ENCODE data around the gene CHTF8. TPM values are rescaled to one million over a fixed set of nuclear protein-coding genes. Genes with fewer than 3 reads are reported as not detected.
"Not testable (repeated sequence)": the region's sequence is repeated elsewhere in the genome, so short reads cannot be mapped to it uniquely, and the experiment has no call there.

CHTF8 gene
- total RNA-seq, 1 donor from 2014 or later: 86.4 TPM

DNA sequence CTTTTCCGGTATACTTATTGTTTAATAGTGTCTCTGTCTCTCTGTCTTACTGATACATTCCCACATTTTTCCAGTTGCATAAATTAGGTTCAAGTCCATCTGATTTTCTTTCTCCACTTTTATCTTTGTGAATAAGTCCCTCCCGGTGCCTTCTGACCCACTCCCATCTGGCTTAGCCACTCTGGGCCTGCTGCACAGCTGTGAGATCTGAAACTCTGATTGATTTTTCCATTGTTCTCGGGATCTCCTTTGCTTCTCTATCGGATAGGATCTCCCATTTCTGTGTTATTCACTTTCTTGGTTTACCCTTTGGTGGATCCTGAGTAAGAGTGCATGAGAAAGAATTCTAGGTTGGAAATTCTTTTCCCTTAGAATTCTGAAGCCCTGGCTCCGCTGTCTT is 8.6 kb upstream of the CHTF8 start:
- Mint-ChIP-seq H3K27me3 (ENCODE audit: low read depth, unreplicated experiment) (no peaks in the 10 kb centered on the region), H3K4me1 (ENCODE audit: low read depth, unreplicated experiment) (no peaks in the 10 kb centered on the region), H3K36me3 (ENCODE audit: low read depth, unreplicated experiment) (peaks cover 21% of the 10 kb centered on the region), H3K27ac (ENCODE audit: unreplicated experiment) (peak overlapping the region; percentile 23), H3K9me3 (ENCODE audit: unreplicated experiment) (no peaks in the 10 kb centered on the region), H3K4me3 (ENCODE audit: unreplicated experiment) (no peak overlapping the region)
- Histone ChIP-seq H3K27me3 (ENCODE audit: insufficient read depth, low read length) (no peaks in the 10 kb centered on the region), H3K36me3 (ENCODE audit: insufficient read depth, low read length) (peaks cover 58% of the 10 kb centered on the region), H3K27ac (ENCODE audit: low read depth, low read length) (no peak overlapping the region), H3K4me1 (ENCODE audit: insufficient read depth, low read length) (no peaks in the 10 kb centered on the region), H2AFZ (ENCODE audit: low read depth, low read length) (no peak overlapping the region), H3K9ac (ENCODE audit: low read length) (no peak overlapping the region), H3K9me3 (ENCODE audit: insufficient read depth, low read depth, low read length) (no peaks in the 10 kb centered on the region), H3K79me2 (ENCODE audit: insufficient read depth, low read length) (peaks cover 43% of the 10 kb centered on the region), H3K4me3 (ENCODE audit: insufficient read depth, low read depth, low read length) (no peak overlapping the region), H4K20me1 (ENCODE audit: insufficient read depth, low read length) (peaks cover 27% of the 10 kb centered on the region), H3K4me2 (ENCODE audit: low read length) (no peak overlapping the region)
- DNase-seq (ENCODE audit: low read depth) (no peak), FAIRE-seq (no peak)
- TF ChIP-seq EZH2 (IDR thresholded peaks at IDR 0.05; ENCODE audit: insufficient read depth, low read length): no peak
- TF ChIP-seq, protein P1, sequence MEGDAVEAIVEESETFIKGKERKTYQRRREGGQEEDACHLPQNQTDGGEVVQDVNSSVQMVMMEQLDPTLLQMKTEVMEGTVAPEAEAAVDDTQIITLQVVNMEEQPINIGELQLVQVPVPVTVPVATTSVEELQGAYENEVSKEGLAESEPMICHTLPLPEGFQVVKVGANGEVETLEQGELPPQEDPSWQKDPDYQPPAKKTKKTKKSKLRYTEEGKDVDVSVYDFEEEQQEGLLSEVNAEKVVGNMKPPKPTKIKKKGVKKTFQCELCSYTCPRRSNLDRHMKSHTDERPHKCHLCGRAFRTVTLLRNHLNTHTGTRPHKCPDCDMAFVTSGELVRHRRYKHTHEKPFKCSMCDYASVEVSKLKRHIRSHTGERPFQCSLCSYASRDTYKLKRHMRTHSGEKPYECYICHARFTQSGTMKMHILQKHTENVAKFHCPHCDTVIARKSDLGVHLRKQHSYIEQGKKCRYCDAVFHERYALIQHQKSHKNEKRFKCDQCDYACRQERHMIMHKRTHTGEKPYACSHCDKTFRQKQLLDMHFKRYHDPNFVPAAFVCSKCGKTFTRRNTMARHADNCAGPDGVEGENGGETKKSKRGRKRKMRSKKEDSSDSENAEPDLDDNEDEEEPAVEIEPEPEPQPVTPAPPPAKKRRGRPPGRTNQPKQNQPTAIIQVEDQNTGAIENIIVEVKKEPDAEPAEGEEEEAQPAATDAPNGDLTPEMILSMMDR (IDR thresholded peaks at IDR 0.05; ENCODE audit: insufficient read depth, low read depth, low read length): no peak

DNA sequence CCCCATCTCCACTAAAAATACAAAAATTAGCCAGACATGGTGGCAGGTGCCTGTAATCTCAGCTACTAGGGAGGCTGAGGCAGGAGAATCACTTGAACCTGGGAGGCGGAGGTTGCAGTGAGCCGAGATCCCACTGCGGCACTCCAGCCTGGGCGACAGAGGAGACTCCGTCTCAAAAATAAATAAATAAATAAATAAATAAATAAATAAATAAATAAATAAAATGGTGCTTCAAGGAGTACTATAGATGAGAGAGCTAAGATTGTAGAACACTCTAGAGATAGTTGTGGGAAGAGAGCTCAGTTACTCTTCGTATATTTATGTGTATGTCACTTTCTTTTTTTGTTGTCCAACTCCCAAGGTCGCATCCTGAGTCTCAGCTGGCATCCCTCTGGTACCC is 7.1 kb upstream of the CHTF8 start:
- not testable (repeated sequence) for H3K9ac ChIP-seq (ENCODE audit: low read length); DNase-seq (ENCODE audit: low read depth); H3K27me3 Mint-ChIP-seq (ENCODE audit: low read depth, unreplicated experiment); H3K9me3 ChIP-seq (ENCODE audit: insufficient read depth, low read depth, low read length); H2AFZ ChIP-seq (ENCODE audit: low read depth, low read length); H3K27me3 ChIP-seq (ENCODE audit: insufficient read depth, low read length); H3K4me2 ChIP-seq (ENCODE audit: low read length); FAIRE-seq; H3K4me1 Mint-ChIP-seq (ENCODE audit: low read depth, unreplicated experiment); H3K27ac ChIP-seq (ENCODE audit: low read depth, low read length); H3K4me1 ChIP-seq (ENCODE audit: insufficient read depth, low read length); H3K9me3 Mint-ChIP-seq (ENCODE audit: unreplicated experiment); H3K4me3 Mint-ChIP-seq (ENCODE audit: unreplicated experiment); H3K4me3 ChIP-seq (ENCODE audit: insufficient read depth, low read depth, low read length); H3K27ac Mint-ChIP-seq (ENCODE audit: unreplicated experiment)
- peaks cover 21% of the 10 kb centered on the region for H3K36me3 Mint-ChIP-seq (ENCODE audit: low read depth, unreplicated experiment)
- Histone ChIP-seq H3K36me3 (ENCODE audit: insufficient read depth, low read length) (peaks cover 52% of the 10 kb centered on the region), H4K20me1 (ENCODE audit: insufficient read depth, low read length) (peaks cover 31% of the 10 kb centered on the region), H3K79me2 (ENCODE audit: insufficient read depth, low read length) (peaks cover 56% of the 10 kb centered on the region)

DNA sequence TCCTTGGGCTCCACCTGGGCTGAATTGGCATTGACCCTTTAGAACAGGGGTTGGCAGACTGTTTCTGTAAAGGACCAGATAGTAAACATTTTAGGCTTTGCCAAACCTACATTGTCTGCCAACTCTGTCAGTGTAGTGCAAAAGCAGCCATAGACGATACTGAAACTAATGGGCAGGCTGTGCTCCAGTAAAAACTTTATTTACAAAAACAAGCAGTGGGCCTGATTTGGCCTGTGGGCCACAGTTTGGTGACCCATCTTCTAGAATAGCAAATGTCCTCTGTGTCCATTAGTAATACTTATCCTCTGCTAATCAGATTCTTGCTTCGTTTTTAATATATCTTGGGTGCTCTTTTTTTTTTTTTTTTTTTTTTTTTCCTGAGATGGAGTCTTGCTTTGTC is 6.2 kb upstream of the CHTF8 start:
- no peaks in the 10 kb centered on the region for H3K27me3 Mint-ChIP-seq (ENCODE audit: low read depth, unreplicated experiment)
- H3K27ac Mint-ChIP-seq (ENCODE audit: unreplicated experiment): no peak overlapping the region
- Histone ChIP-seq H3K9me3 (ENCODE audit: insufficient read depth, low read depth, low read length) (no peaks in the 10 kb centered on the region), H2AFZ (ENCODE audit: low read depth, low read length) (no peak overlapping the region), H3K27me3 (ENCODE audit: insufficient read depth, low read length) (no peaks in the 10 kb centered on the region), H3K4me1 (ENCODE audit: insufficient read depth, low read length) (peaks cover 6% of the 10 kb centered on the region), H3K9ac (ENCODE audit: low read length) (no peak overlapping the region), H3K36me3 (ENCODE audit: insufficient read depth, low read length) (peaks cover 50% of the 10 kb centered on the region), H4K20me1 (ENCODE audit: insufficient read depth, low read length) (peaks cover 39% of the 10 kb centered on the region), H3K27ac (ENCODE audit: low read depth, low read length) (no peak overlapping the region), H3K4me3 (ENCODE audit: insufficient read depth, low read depth, low read length) (no peak overlapping the region), H3K79me2 (ENCODE audit: insufficient read depth, low read length) (peaks cover 63% of the 10 kb centered on the region), H3K4me2 (ENCODE audit: low read length) (no peak overlapping the region)
- DNase-seq (ENCODE audit: low read depth) (no peak), FAIRE-seq (no peak)
- TF ChIP-seq, protein P1 (IDR thresholded peaks at IDR 0.05; ENCODE audit: insufficient read depth, low read depth, low read length): no peak
- TF ChIP-seq EZH2 (IDR thresholded peaks at IDR 0.05; ENCODE audit: insufficient read depth, low read length): no peak
- H3K4me1 Mint-ChIP-seq (ENCODE audit: low read depth, unreplicated experiment): peaks cover 13% of the 10 kb centered on the region
- no peaks in the 10 kb centered on the region for H3K9me3 Mint-ChIP-seq (ENCODE audit: unreplicated experiment)
- H3K4me3 Mint-ChIP-seq (ENCODE audit: unreplicated experiment): no peak overlapping the region
- H3K36me3 Mint-ChIP-seq (ENCODE audit: low read depth, unreplicated experiment): peaks cover 21% of the 10 kb centered on the region
